Right atrium auricular region (tissue), 2 donors: ENCODE data around the gene SAMD14. TPM values are rescaled to one million over a fixed set of nuclear protein-coding genes. Genes with fewer than 3 reads are reported as not detected.
A peak's percentile ranks its signal among the peaks of the same experiment; 100 is the strongest.

ENCODE experiments used
- DNase-seq: peaks from one replicate; pipeline ENCODE4 v3.0.0-alpha.2; 2019; ENCODE audit warnings: low spot score
- H3K27ac ChIP-seq, 2 donors: fragments of 200-600 bp; sonication (generic); 1 replicate in 1 of 2; 2 replicates in 1 of 2; pipeline ENCODE4 v1.5.1; 2016 to 2019
- H3K27me3 ChIP-seq, 2 donors: fragments of 200-600 bp; sonication (generic); one replicate each; pipeline versions ENCODE4 v1.5.1 to v1.6.0; 2017 to 2019
- H3K36me3 ChIP-seq: fragments of 200-600 bp; sonication (generic); one replicate; pipeline ENCODE4 v1.5.1; 2016
- H3K4me1 ChIP-seq, 2 donors: fragments of 200-600 bp; sonication (generic); one replicate each; pipeline versions ENCODE4 v1.5.1 to v1.6.0; 2017 to 2019
- H3K4me3 ChIP-seq, 2 donors: fragments of 200-600 bp; sonication (generic); 1 replicate in 1 of 2; 2 replicates in 1 of 2; pipeline ENCODE4 v1.5.1; 2017 to 2019; ENCODE audit warnings: mild to moderate bottlenecking in 1 of 2, moderate library complexity in 1 of 2
- H3K9me3 ChIP-seq, 2 donors: fragments of 200-600 bp; sonication (generic); one replicate each; pipeline ENCODE4 v1.5.1; 2019
- total RNA-seq, 2 donors: library from RNA; depleted of rRNA; stranded (reverse); fragments of >200 nt; gene quantifications; one replicate each; pipeline ENCODE4 v1.1.0, GENCODE V29; 2016
- TF ChIP-seq, protein P1 (sequence below), 2 donors: fragments of 200-600 bp; sonication (generic); IDR thresholded peaks; one replicate each; pipeline ENCODE4 v1.5.1; 2019; ENCODE audit warnings: antibody characterized with exemption in 2 of 2

SAMD14 gene
- total RNA-seq, 2 donors from 2014 or later: 0.78 to 1.1 TPM

GRCh38 chr17:50111673-50112655 is 18.0 kb downstream of the SAMD14 start:
- Histone ChIP-seq H3K4me3 (no peak overlapping the region), H3K27ac (peak overlapping the region; percentile 94 to 100), H3K36me3 (peaks cover 37% of the 10 kb centered on the region), H3K9me3 (no peaks in the 10 kb centered on the region), H3K27me3 (no peaks in the 10 kb centered on the region), H3K4me1 (peaks cover 0 to 57% of the 10 kb centered on the region in 2 donors)
- DNase-seq: peak; percentile 82
- TF ChIP-seq, protein P1, sequence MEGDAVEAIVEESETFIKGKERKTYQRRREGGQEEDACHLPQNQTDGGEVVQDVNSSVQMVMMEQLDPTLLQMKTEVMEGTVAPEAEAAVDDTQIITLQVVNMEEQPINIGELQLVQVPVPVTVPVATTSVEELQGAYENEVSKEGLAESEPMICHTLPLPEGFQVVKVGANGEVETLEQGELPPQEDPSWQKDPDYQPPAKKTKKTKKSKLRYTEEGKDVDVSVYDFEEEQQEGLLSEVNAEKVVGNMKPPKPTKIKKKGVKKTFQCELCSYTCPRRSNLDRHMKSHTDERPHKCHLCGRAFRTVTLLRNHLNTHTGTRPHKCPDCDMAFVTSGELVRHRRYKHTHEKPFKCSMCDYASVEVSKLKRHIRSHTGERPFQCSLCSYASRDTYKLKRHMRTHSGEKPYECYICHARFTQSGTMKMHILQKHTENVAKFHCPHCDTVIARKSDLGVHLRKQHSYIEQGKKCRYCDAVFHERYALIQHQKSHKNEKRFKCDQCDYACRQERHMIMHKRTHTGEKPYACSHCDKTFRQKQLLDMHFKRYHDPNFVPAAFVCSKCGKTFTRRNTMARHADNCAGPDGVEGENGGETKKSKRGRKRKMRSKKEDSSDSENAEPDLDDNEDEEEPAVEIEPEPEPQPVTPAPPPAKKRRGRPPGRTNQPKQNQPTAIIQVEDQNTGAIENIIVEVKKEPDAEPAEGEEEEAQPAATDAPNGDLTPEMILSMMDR (IDR thresholded peaks at IDR 0.05): no peak

GRCh38 chr17:50110591-50111349 is 19.2 kb downstream of the SAMD14 start:
- DNase-seq: peak; percentile 84
- TF ChIP-seq, protein P1 (IDR thresholded peaks at IDR 0.05): no peak
- Histone ChIP-seq H3K27ac (peak overlapping the region; percentile 94 to 100), H3K36me3 (peaks cover 49% of the 10 kb centered on the region), H3K4me3 (no peak overlapping the region), H3K9me3 (no peaks in the 10 kb centered on the region), H3K4me1 (peaks cover 0 to 52% of the 10 kb centered on the region in 2 donors), H3K27me3 (no peaks in the 10 kb centered on the region)

- Histone ChIP-seq H3K4me1 (peaks cover 0 to 44% of the 10 kb centered on the region in 2 donors), H3K36me3 (peaks cover 57% of the 10 kb centered on the region)
Measured at GRCh38 chr17:50109785-50110184, 20.2 kb downstream of the SAMD14 start.

DNA sequence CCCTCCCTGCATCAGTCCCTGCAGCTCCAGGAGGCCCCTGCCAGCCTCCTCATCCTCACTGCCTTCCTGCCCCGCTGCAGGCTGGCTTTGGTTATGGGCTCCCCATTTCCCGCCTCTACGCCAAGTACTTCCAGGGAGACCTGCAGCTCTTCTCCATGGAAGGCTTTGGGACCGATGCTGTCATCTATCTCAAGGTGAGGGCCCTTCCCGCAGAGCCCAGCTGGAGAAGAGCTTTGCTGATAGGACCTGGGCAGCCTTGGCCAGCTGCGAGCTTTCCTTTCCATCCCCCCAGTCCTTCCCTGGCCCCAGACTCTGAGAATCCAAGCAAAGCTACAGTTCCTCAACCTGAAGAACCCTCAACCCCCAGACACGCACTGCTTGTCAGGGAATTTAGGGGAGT is 20.8 kb downstream of the SAMD14 start:
- Histone ChIP-seq H3K27ac (peak overlapping the region; percentile 94 to 100), H3K36me3 (peaks cover 62% of the 10 kb centered on the region)
- DNase-seq: no peak

More at GRCh38 chr17:50109785-50110184, 20.2 kb downstream of the SAMD14 start:
- Histone ChIP-seq H3K4me3 (no peak overlapping the region), H3K27ac (peak overlapping the region; percentile 94 to 100), H3K27me3 (no peaks in the 10 kb centered on the region), H3K9me3 (no peaks in the 10 kb centered on the region)
- no peak for DNase-seq
- TF ChIP-seq, protein P1 (IDR thresholded peaks at IDR 0.05): no peak

DNA sequence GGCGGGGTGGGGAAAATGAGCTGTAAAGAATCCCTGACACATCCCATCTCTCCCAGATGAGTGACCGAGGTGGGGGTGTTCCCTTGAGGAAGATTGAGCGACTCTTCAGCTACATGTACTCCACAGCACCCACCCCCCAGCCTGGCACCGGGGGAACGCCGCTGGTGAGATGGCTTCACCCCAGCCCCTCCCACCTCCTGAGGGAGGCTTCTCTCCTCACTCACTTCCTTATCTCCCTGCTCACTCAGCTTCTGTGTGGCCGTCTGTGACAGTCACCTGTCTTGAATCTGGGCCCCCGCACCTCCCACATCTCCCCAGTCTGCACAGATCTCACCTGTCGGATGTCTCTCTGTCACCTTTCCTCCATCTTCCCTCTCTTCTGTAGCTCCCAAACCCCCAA is 21.4 kb downstream of the SAMD14 start:
- no peak for DNase-seq
- peaks cover 0 to 40% of the 10 kb centered on the region in 2 donors for H3K4me1 ChIP-seq
- no peaks in the 10 kb centered on the region for H3K27me3 ChIP-seq
- H3K4me3 ChIP-seq: no peak overlapping the region
- peak overlapping the region; percentile 94 to 100 for H3K27ac ChIP-seq
- no peaks in the 10 kb centered on the region for H3K9me3 ChIP-seq
- H3K36me3 ChIP-seq: peaks cover 62% of the 10 kb centered on the region
- TF ChIP-seq, protein P1 (IDR thresholded peaks at IDR 0.05): no peak

More for the DNA sequence above, 20.8 kb downstream of the SAMD14 start:
- Histone ChIP-seq H3K27me3 (no peaks in the 10 kb centered on the region), H3K4me1 (peaks cover 0 to 40% of the 10 kb centered on the region in 2 donors), H3K9me3 (no peaks in the 10 kb centered on the region), H3K4me3 (no peak overlapping the region)
- TF ChIP-seq, protein P1 (IDR thresholded peaks at IDR 0.05): no peak
